Liver (tissue), 3 donors: ENCODE data around the gene RPS6KA5.

Experiments
- CTCF ChIP-seq: fragments of 150-350 bp; IDR thresholded peaks from 2 replicates; pipeline ENCODE4 v1.5.1; 2017; ENCODE audit warnings: improper control_type of control experiment, low read depth, low read length; ENCODE audit not compliant: missing input control
- EGR1 ChIP-seq, 2 donors: IDR thresholded peaks; 2 replicates each; pipeline ENCODE4 v1.6.1; 2016 to 2018; ENCODE audit warnings: antibody characterized with exemption in 2 of 2, low read depth in 2 of 2
- FOXA1 ChIP-seq: IDR thresholded peaks from 2 replicates; pipeline ENCODE4 v1.6.1; 2016; ENCODE audit warnings: antibody characterized with exemption
- GABPA ChIP-seq, 2 donors: IDR thresholded peaks in 1 of 2; conservative IDR thresholded peaks in 1 of 2; 2 replicates each; pipeline ENCODE4 v1.6.1; 2016; ENCODE audit warnings: antibody characterized with exemption in 2 of 2, mild to moderate bottlenecking in 1 of 2, moderate library complexity in 1 of 2
- HNF4A ChIP-seq, 2 donors: conservative IDR thresholded peaks; 2 replicates each; pipeline ENCODE4 v1.6.1; 2016; ENCODE audit warnings: antibody characterized with exemption in 2 of 2, mild to moderate bottlenecking in 2 of 2
- HNF4G ChIP-seq: IDR thresholded peaks from 2 replicates; pipeline ENCODE4 v1.6.1; 2016; ENCODE audit warnings: antibody characterized with exemption
- JUND ChIP-seq, 2 donors: IDR thresholded peaks; 2 replicates each; pipeline ENCODE4 v1.6.1; 2016; ENCODE audit warnings: antibody characterized with exemption in 2 of 2
- MAX ChIP-seq: IDR thresholded peaks from 2 replicates; pipeline ENCODE4 v1.6.1; 2016; ENCODE audit warnings: antibody characterized with exemption
- NR2F2 ChIP-seq: IDR thresholded peaks from 2 replicates; pipeline ENCODE4 v1.6.1; 2016; ENCODE audit warnings: antibody characterized with exemption
- RAD21 ChIP-seq, 2 donors: IDR thresholded peaks; 2 replicates each; pipeline ENCODE4 v1.6.1; 2016; ENCODE audit warnings: antibody characterized with exemption in 2 of 2, mild to moderate bottlenecking in 2 of 2
- RXRA ChIP-seq, 2 donors: IDR thresholded peaks; 2 replicates each; pipeline ENCODE4 v1.6.1; 2017 to 2018; ENCODE audit warnings: antibody characterized with exemption in 2 of 2, mild to moderate bottlenecking in 1 of 2
- SP1 ChIP-seq: IDR thresholded peaks from 2 replicates; pipeline ENCODE4 v1.6.1; 2018; ENCODE audit warnings: antibody characterized with exemption, mild to moderate bottlenecking
- TAF1 ChIP-seq: conservative IDR thresholded peaks from 2 replicates; pipeline ENCODE4 v1.6.1; 2016; ENCODE audit warnings: antibody characterized with exemption, mild to moderate bottlenecking
- TF ChIP-seq, protein P1 (sequence below): IDR thresholded peaks from 2 replicates; pipeline ENCODE4 v1.6.1; 2016; ENCODE audit warnings: antibody characterized with exemption, mild to moderate bottlenecking
- donor health status: healthy.
- donor health status: healthy.

GRCh38 chr14:91032248-91032647, 28.2 kb downstream of the RPS6KA5 start:
- TF ChIP-seq CTCF (no peak), JUND (IDR thresholded peaks at IDR 0.05) (no peak), GABPA (IDR thresholded peaks at IDR 0.05 in 1 of 2, conservative IDR thresholded peaks at IDR 0.05 in 1 of 2) (no peak), HNF4A (conservative IDR thresholded peaks at IDR 0.05) (no peak), RXRA (IDR thresholded peaks at IDR 0.05) (no peak), HNF4G (no peak), TAF1 (no peak), EGR1 (IDR thresholded peaks at IDR 0.05; ENCODE audit: low read depth in 2 of 2) (no peak), NR2F2 (no peak), MAX (no peak), FOXA1 (no peak), RAD21 (IDR thresholded peaks at IDR 0.05) (no peak), SP1 (no peak)
- TF ChIP-seq, protein P1, sequence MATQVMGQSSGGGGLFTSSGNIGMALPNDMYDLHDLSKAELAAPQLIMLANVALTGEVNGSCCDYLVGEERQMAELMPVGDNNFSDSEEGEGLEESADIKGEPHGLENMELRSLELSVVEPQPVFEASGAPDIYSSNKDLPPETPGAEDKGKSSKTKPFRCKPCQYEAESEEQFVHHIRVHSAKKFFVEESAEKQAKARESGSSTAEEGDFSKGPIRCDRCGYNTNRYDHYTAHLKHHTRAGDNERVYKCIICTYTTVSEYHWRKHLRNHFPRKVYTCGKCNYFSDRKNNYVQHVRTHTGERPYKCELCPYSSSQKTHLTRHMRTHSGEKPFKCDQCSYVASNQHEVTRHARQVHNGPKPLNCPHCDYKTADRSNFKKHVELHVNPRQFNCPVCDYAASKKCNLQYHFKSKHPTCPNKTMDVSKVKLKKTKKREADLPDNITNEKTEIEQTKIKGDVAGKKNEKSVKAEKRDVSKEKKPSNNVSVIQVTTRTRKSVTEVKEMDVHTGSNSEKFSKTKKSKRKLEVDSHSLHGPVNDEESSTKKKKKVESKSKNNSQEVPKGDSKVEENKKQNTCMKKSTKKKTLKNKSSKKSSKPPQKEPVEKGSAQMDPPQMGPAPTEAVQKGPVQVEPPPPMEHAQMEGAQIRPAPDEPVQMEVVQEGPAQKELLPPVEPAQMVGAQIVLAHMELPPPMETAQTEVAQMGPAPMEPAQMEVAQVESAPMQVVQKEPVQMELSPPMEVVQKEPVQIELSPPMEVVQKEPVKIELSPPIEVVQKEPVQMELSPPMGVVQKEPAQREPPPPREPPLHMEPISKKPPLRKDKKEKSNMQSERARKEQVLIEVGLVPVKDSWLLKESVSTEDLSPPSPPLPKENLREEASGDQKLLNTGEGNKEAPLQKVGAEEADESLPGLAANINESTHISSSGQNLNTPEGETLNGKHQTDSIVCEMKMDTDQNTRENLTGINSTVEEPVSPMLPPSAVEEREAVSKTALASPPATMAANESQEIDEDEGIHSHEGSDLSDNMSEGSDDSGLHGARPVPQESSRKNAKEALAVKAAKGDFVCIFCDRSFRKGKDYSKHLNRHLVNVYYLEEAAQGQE = no peak
